Tongue (tissue), 2 donors: ENCODE results near the gene PSMD10. TPM values are rescaled to one million over a fixed set of nuclear protein-coding genes. Genes with fewer than 3 reads are reported as not detected.
A peak's percentile ranks its signal among the peaks of the same experiment; 100 is the strongest.

Source experiments
- DNase-seq: peaks from one replicate; pipeline ENCODE4 v3.0.0-alpha.2; 2015
- total RNA-seq: library from RNA; depleted of rRNA; stranded (reverse); fragments of >200 nt; gene quantifications from one replicate; pipeline ENCODE4 v1.2.3, GENCODE V29; 2014

The PSMD10 gene, protein sequence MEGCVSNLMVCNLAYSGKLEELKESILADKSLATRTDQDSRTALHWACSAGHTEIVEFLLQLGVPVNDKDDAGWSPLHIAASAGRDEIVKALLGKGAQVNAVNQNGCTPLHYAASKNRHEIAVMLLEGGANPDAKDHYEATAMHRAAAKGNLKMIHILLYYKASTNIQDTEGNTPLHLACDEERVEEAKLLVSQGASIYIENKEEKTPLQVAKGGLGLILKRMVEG
- total RNA-seq = 59.2 TPM

GRCh38 chrX:108091264-108091877 is at the start of gene PSMD10, which contains the start of gene ATG4A:
TSS of gene PSMD10 (minus strand) at chrX:108091542. CDS start at chrX:108091520, 22 bp downstream.
TSS of gene ATG4A (plus strand) at chrX:108091778. CDS start at chrX:108091827, 49 bp downstream.
- DNase-seq = peak; percentile 97

DNA sequence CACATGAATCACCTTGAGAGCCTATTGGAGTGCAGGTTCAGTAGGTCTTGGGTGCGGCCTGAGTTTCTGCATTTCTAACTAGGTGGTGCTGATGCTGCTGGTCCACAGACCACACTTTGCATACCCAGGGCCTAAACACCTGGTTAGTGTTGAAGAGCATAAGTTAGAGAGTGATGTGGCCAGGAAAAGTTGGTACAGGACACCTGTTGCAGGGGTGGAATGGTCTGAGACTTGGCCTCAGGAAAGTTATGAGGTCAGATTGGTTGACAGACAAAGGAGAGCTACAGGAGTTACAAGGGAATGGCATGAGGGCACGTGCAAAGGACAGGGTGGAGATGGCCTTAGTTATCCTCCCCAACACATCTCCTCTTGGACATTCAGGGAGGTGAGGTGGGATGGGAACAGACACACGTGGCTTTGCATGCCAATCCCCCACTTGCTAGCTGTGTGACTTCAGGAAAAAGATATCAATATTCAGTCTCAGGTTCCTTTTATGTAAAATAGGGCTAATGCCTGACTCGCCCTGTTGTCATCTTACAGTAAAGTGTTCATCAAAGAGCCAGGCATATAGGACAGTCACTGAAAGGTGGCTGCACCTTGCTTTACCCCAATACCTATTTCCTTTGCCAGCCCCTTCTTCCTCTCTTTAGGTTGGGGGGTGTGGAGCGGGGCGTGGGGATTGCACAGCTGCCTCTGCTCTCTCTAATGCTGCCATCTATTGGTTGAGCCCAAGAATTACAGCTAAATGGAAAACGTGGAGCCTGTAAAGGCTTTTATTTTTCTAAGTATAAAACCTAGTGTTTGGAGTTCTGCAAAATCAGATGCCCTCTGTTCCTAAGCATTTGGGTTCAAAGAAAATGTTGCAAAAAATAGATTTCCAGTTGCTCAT is 47.7 kb upstream of the PSMD10 start:
- no peak for DNase-seq

DNA sequence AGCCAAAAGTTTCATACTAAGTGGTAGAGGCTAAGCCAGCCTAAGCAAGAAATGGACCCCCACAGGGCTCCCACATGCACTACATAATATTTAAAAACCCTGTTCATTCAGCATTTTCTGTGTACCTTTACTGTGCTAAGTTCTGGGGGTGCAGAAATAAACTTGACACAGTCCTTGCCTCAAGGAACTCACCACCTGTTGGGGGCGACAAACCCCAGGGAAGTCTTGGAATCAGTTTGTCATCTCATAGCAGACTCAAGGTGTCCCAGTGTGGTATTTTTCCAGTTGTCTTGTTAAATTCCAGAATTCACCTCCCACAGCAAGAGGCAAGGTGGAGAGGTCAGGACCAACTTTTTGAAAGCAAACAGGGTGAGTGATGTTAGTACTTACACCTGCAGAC is 43.4 kb upstream of the PSMD10 start:
- DNase-seq = no peak

DNA sequence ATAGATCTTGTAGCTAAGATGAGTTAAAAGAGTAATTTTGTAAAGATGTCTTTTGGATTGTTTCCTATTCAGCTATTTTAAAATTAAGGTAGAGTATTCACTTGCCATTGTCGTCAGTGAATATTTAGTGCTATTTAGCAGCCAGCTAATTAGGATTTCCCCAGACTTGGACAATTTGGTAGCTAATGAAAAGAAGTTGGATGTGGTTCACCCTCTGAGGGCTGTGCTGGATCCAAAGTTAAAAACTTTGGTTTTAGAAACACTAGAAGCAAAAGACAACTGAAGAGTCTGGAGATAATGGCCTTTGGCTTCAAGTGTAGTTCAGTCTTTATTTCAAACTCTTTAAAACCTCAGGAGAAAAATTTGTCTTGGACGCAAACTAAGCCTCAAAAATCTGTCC is 41.5 kb upstream of the PSMD10 start:
- DNase-seq = no peak

DNA sequence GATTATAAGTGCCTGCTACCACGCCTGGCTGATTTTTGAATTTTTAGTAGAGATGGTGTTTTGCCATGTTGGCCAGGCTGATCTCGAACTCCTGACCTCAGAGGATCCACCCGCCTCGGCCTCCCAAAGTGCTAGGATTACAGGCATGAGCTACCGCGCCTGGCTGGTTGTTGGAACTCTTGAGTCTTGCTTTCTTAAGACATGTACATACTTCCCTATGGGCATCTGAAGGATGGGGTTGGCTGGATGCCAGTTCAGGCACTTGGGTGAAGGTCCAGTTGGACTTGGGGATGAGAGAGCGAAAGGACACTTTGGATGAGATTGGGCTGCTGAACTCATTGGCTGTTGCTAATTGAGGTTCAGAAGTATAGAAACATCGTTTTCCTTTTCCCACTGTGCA is 40.7 kb upstream of the PSMD10 start:
- DNase-seq = no peak

DNA sequence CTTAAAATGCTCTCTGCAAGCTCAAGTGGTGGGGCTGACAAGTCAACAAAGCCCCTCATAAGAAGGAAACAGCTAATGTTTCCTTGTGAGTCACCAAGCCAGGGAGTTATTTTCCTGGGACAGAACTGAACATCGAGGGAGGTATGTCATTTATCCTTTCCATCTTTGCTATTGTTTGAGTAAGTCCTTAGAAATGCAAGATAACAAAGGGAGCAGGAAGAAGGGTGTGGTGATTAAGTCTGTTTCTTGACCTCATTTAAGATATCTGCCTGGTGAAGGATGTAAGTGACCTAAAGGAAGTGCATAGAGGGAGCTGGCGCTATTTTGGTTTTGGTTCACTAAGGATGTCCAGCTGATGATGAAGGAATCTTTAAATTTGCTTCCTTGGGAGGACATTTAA is 40.1 kb upstream of the PSMD10 start:
- no peak for DNase-seq

DNA sequence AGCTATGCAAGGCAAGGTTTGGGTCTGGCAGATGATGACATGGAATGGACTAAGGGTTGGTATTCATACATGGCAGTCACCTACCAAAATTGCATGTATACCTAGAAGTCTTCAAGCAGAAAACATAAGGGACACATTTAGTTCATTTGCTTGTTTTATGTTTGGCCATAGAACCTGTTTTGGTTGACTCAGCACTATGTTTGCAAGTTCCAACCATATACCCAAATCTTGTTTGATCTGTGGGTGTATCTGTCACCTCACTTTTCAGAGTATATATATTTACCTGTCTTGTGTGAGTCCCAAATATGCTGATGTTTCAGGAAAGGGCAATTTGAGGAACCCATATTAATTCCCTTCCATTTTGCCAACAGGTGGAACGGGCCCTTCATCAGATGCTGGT is 39.5 kb upstream of the PSMD10 start:
- no peak for DNase-seq

- no peak for DNase-seq
Observed at GRCh38 chrX:108127152-108127551, 35.8 kb upstream of the PSMD10 start.

GRCh38 chrX:108126661-108127060 is 35.3 kb upstream of the PSMD10 start:
- no peak for DNase-seq

DNA sequence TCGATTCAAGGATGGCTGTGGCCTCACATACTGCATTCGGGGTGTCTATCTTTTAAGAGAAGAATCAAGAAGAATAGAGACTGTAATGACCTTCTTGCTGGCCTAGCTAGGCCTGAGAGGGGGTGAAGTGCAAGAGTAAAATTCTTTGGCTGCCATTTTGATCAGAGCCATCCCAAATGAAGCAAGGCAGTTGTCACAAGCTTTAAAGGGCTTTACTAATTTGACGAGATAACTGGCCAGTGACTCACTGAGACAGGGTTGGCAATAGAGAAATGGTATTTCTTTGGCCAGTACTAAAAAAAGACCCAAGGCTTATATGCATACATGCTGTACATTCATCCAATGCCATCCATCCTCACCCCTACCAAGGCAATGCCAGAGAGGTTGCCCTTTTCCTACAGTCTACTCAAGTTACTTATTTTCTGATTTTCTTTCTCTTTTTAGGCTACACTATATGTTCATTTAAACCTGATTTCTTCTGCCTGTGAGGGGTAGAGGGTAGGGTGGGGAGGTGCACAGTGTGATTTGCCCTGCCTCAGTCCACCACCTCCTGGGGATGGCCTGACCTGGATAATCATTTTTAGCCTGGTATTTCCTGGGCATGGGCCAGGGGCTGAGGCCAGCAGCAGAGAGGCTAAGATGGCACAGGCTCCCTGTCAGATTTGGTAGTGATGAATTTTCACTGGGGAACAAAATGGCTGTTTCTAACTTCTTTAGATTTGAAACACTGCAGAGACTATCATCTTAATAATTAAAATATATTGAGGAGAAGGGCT is 32.4 kb upstream of the PSMD10 start:
- DNase-seq = no peak

- no peak for DNase-seq
Observed at GRCh38 chrX:108122748-108123147, 31.4 kb upstream of the PSMD10 start.

- no peak for DNase-seq
Observed at GRCh38 chrX:108121291-108121690, 29.9 kb upstream of the PSMD10 start.

DNA sequence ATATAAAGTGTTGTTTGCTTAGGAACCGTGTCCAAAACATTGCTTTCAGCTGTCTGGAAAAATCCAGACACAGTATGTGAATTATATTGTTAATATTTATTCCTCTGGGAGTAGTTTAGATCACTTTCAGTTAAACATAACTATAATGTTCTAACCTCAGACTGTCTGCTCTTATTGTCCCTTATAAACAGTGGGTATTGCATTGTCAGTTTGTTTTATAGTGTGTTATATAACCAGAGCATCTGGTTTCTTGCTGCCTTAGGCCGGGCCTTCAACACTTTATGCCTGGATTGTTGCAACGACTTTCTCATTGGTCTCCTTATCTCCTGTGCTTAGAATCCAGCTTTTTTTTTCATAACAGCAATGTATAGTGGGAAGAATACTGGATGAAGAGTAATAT is 26.6 kb upstream of the PSMD10 start:
- DNase-seq = no peak

DNA sequence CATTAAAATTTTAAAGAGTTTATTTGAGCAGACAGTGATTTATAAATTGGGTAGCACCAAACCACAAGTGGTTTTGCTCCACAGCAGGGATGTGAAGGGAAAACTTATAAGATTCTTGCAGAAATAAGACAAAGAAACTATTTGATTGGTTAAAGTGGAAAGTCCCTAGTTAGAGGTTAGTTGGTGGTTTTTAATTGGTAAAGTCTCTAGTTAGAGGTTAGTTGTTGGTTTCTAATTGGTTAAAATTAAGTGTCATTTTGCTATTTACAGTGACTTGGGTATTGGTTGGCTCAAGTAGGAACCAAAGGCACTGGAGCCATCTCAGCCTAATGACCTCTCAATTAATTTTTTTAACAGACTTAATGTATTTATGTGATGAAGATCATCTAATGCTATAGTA is 23.2 kb upstream of the PSMD10 start:
- DNase-seq = no peak

DNA sequence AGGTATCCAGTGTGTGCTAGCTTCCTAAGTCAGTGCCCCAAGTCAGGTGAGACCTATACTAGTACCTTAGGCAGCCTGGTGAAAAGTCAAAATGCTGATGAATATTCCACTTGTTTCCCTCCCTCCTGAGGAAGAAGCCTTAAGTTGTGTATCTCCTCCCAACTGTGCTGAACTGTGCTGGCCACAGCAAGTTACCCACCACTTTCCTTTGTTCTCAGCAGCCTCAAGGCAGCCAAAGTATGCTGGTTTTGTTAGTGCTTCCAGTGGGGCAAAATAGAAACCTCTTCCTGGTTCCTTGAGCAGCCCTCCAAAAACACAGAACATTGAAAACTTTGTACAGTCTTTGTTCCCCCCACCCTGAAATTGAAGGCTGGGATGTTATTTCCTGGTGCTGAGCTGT is 14.1 kb upstream of the PSMD10 start:
- DNase-seq = no peak

DNA sequence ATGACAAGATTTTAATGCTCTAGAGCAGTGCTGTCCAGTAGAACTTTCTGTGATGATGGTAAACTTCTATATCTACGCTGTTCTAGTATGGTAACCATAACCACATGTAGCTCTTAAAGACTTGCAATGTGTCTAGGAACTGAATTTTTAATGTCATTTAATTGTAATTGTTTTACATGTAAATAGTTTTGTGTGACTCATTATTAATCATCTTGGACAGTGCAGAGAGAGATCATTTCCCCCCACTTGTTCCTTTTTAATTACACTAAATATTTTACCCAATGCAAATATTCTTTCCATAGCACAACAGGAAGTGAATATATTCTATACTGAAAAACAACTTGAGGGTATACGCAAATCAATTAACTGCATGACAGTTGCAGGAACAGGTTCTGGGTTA is 6.0 kb upstream of the PSMD10 start:
- DNase-seq = no peak

GRCh38 chrX:108091878-108092291 is 543 bp upstream of the PSMD10 start:
- no peak for DNase-seq

- peak; percentile 19 for DNase-seq
Observed at GRCh38 chrX:108090491-108091263, 665 bp downstream of the PSMD10 start.

DNA sequence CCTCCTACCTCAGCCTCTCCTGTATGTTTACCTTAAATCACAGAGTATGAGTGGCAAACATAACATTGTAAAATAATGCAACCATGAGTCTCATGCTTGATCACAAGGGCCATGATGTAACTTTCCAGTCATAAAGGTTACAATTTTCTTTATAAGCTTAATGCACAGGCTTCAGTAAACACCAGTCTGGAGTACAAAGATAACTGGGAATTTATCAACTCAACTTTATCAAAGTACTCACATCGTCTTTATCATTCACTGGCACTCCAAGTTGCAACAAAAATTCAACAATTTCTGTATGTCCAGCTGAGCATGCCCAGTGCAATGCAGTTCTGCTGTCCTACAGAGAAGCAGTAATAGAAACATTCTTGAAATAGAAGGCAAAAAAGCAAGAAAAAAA is 2.8 kb downstream of the PSMD10 start:
- no peak for DNase-seq

DNA sequence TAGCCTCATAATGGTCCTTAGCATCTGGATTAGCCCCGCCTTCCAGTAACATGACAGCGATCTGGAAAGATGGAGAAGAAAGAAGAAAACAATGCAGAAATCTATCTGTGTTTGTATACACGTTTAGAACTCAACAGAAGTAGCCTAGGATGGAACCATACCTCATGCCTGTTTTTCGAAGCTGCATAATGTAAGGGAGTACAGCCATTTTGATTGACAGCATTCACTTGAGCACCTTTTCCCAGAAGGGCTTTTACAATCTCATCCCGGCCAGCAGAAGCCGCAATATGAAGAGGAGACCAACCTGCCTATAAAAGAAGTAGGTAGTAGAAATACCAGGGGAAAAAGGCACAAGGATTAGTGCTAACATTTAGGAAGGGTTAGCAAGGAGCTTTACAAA is 3.5 kb downstream of the PSMD10 start:
- no peak for DNase-seq

DNA sequence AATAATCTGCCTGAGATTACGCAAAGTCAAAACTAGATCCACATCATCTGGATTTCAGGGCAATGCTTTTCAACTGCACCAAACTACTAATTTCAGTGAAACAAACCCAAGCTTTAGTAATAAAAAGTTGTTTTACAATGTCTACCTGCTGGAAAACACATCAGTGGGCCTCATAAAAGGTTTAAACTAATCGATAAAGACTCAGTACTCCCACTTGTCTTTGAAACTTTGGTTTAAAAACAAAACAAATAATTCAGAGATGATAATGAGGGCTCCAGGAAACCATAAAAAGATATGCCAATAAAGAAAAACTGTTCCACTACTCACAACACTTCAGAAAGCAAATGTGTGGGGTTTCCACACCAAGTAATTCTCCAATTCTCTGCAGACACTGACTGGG is 10.2 kb downstream of the PSMD10 start:
- DNase-seq = no peak

DNA sequence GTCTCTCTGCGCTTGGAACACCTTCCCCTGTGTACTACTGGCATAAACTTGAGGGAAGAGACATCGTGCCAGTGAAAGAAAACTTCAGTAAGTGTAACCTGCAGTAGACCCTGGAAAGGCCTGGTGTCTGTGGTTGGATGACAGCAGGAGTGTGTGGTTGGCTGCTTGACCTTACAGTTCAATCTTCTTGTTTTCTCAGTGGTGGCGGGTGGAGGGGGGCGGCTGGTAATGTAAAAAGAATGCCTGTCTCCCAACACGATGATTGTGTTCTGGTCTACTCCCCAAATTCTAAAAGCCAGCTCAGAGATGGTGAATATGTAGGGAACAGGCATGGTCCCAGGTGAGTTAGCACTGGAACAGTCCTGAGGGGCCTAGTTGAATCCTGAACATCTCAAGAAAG is 18.6 kb downstream of the PSMD10 start:
- no peak for DNase-seq
